Naive thymus-derived CD8-positive, alpha-beta T cell (primary cell): ENCODE measurements around the gene CPLX1. TPM values are rescaled to one million over a fixed set of nuclear protein-coding genes. Genes with fewer than 3 reads are reported as not detected.
"Not testable (repeated sequence)": the region's sequence is repeated elsewhere in the genome, so short reads cannot be mapped to it uniquely, and the experiment has no call there.

Source experiments
- ATAC-seq, 2 donors: fragments of 150-1000 bp; cut with Tn5 transposase in 1 of 2; sonication (Bioruptor Pico), chemical (Tn5 transposase) in 1 of 2; 1 replicate in 1 of 2; 2 replicates in 1 of 2; pipeline ENCODE4 v1.10.0; 2021; ENCODE audit warnings: mild to moderate bottlenecking in 2 of 2, moderate library complexity in 2 of 2
- POLR2A ChIA-PET: fragments of 350-600 bp; sonication (Branson Sonifier 250); formaldehyde crosslinking; loops from one replicate; lab custom pipeline; 2021; ENCODE audit warnings: antibody characterized with exemption; lab: Charles Lee
- DNase-seq, 10 donors: peaks; one replicate each; pipeline versions ENCODE4 v3.0.0 to v3.0.0-alpha.2; 2020 to 2022
- H3K27ac Mint-ChIP-seq, 10 donors: one replicate each; pipeline ENCODE4 v1.8.0; 2020 to 2022; ENCODE audit warnings: mild to moderate bottlenecking in 10 of 10, mixed read lengths in 10 of 10, moderate library complexity in 4 of 10, inconsistent platforms in 1 of 10
- H3K27me3 Mint-ChIP-seq, 5 donors: one replicate each; pipeline ENCODE4 v1.8.0; 2021 to 2022; ENCODE audit warnings: mixed read lengths in 5 of 5
- H3K36me3 Mint-ChIP-seq, 3 donors: one replicate each; pipeline ENCODE4 v1.8.0; 2020 to 2022; ENCODE audit warnings: mixed read lengths in 3 of 3, mild to moderate bottlenecking in 2 of 3, inconsistent platforms in 1 of 3
- H3K4me1 Mint-ChIP-seq, 4 donors: one replicate each; pipeline ENCODE4 v1.8.0; 2021 to 2022; ENCODE audit warnings: mixed read lengths in 4 of 4
- H3K4me3 Mint-ChIP-seq, 10 donors: one replicate each; pipeline ENCODE4 v1.8.0; 2020 to 2022; ENCODE audit warnings: mild to moderate bottlenecking in 10 of 10, mixed read lengths in 10 of 10, moderate library complexity in 6 of 10, inconsistent platforms in 1 of 10
- H3K9me3 Mint-ChIP-seq, 9 donors: one replicate each; pipeline ENCODE4 v1.8.0; 2020 to 2022; ENCODE audit warnings: mixed read lengths in 9 of 9, mild to moderate bottlenecking in 3 of 9, inconsistent platforms in 1 of 9, moderate library complexity in 1 of 9
- polyA plus RNA-seq, 3 donors: library from polyadenylated mRNA; unstranded; fragments of 300-500 nt; fragmentation: Illumina TruSeq; gene quantifications; one replicate each; pipeline ENCODE4 v1.2.3, GENCODE V29; 2021
- total RNA-seq, 8 experiments: library from RNA in 2 of 8; stranded (reverse) in 2 of 8; gene quantifications; one replicate each; pipeline ENCODE4 v1.2.3 and lab custom pipeline; 2021 to 2026

The CPLX1 gene
- total and polyA plus RNA-seq, 5 experiments from 2014 or later: 0.29 TPM; not detected in 4

GRCh38 chr4:821181-821591 is 4.7 kb downstream of the CPLX1 start:
- no peak for DNase-seq
- H3K27me3 Mint-ChIP-seq: peaks cover 10 to 85% (median 32%) of the 10 kb centered on the region in 5 donors
- POLR2A ChIA-PET: no interaction called here
- H3K4me1 Mint-ChIP-seq: peaks cover 0 to 9% (median 9%) of the 10 kb centered on the region in 4 donors
- peak overlapping the region in 1 of 10 donors; percentile 45 for H3K4me3 Mint-ChIP-seq
- peak overlapping the region in 1 of 10 donors; percentile 1 for H3K27ac Mint-ChIP-seq
- ATAC-seq: no peak
- peaks cover 0 to 4% (median 0%) of the 10 kb centered on the region in 3 donors for H3K36me3 Mint-ChIP-seq
- peaks cover 0 to 5% (median 0%) of the 10 kb centered on the region in 9 donors for H3K9me3 Mint-ChIP-seq

GRCh38 chr4:820230-821172 is 5.4 kb downstream of the CPLX1 start:
- H3K36me3 Mint-ChIP-seq: peaks cover 0 to 4% (median 0%) of the 10 kb centered on the region in 3 donors

GRCh38 chr4:819401-820229 is 6.3 kb downstream of the CPLX1 start:
- ATAC-seq: no peak
- Mint-ChIP-seq H3K36me3 (peaks cover 0 to 4% (median 0%) of the 10 kb centered on the region in 3 donors), H3K4me3 (no peak overlapping the region), H3K27ac (no peak overlapping the region), H3K27me3 (peaks cover 15 to 94% (median 38%) of the 10 kb centered on the region in 5 donors), H3K4me1 (peaks cover 0 to 6% (median 3%) of the 10 kb centered on the region in 4 donors), H3K9me3 (peaks cover 0 to 5% (median 0%) of the 10 kb centered on the region in 9 donors)
- POLR2A ChIA-PET: no interaction called here
- no peak for DNase-seq

More at GRCh38 chr4:820230-821172, 5.4 kb downstream of the CPLX1 start:
- H3K27me3 Mint-ChIP-seq: peaks cover 11 to 92% (median 35%) of the 10 kb centered on the region in 5 donors
- H3K4me1 Mint-ChIP-seq: peaks cover 0 to 9% (median 9%) of the 10 kb centered on the region in 4 donors
- H3K4me3 Mint-ChIP-seq: peak overlapping the region in 1 of 10 donors; percentile 66
- peaks cover 0 to 5% (median 0%) of the 10 kb centered on the region in 9 donors for H3K9me3 Mint-ChIP-seq
- no peak overlapping the region for H3K27ac Mint-ChIP-seq
- no peak for DNase-seq
- POLR2A ChIA-PET: no interaction called here
- ATAC-seq: no peak

- Mint-ChIP-seq H3K27me3 (peaks cover 23 to 94% (median 49%) of the 10 kb centered on the region in 5 donors), H3K36me3 (peaks cover 0 to 4% (median 0%) of the 10 kb centered on the region in 3 donors), H3K27ac (peak overlapping the region in 1 of 10 donors; percentile 87), H3K9me3 (peaks cover 0 to 5% (median 0%) of the 10 kb centered on the region in 9 donors), H3K4me3 (no peak overlapping the region), H3K4me1 (peaks cover 0 to 6% (median 1%) of the 10 kb centered on the region in 4 donors)
- POLR2A ChIA-PET: interaction anchor here (0.5 kb wide), 1 partner anchor 20 kb away, joined by 6 read pairs; no protein-coding TSS in a partner anchor
- no peak for ATAC-seq
- no peak for DNase-seq
Observed at GRCh38 chr4:818106-818921, 7.6 kb downstream of the CPLX1 start.

- H3K27me3 Mint-ChIP-seq: peaks cover 28 to 92% (median 47%) of the 10 kb centered on the region in 5 donors
- POLR2A ChIA-PET: no interaction called here
- no peak overlapping the region for H3K27ac Mint-ChIP-seq
- no peak for DNase-seq
- H3K36me3 Mint-ChIP-seq: no peaks in the 10 kb centered on the region
- no peaks in the 10 kb centered on the region for H3K4me1 Mint-ChIP-seq
- H3K4me3 Mint-ChIP-seq: no peak overlapping the region
- no peak for ATAC-seq
- H3K9me3 Mint-ChIP-seq: no peaks in the 10 kb centered on the region
Observed at GRCh38 chr4:815464-816146, 10.3 kb downstream of the CPLX1 start.

GRCh38 chr4:814312-814850 is 11.5 kb downstream of the CPLX1 start:
- Mint-ChIP-seq H3K27me3 (peaks cover 28 to 79% (median 44%) of the 10 kb centered on the region in 5 donors), H3K4me3 (no peak overlapping the region), H3K36me3 (no peaks in the 10 kb centered on the region), H3K27ac (no peak overlapping the region), H3K9me3 (no peaks in the 10 kb centered on the region), H3K4me1 (no peaks in the 10 kb centered on the region)
- no peak for ATAC-seq
- no peak for DNase-seq
- POLR2A ChIA-PET: no interaction called here

- H3K4me1 Mint-ChIP-seq: no peaks in the 10 kb centered on the region
- no peaks in the 10 kb centered on the region for H3K9me3 Mint-ChIP-seq
- no peak for ATAC-seq
- H3K27ac Mint-ChIP-seq: no peak overlapping the region
- POLR2A ChIA-PET: no interaction called here
- H3K36me3 Mint-ChIP-seq: no peaks in the 10 kb centered on the region
- no peak overlapping the region for H3K4me3 Mint-ChIP-seq
- peaks cover 28 to 79% (median 43%) of the 10 kb centered on the region in 5 donors for H3K27me3 Mint-ChIP-seq
- DNase-seq: no peak
Observed at GRCh38 chr4:813900-814299, 12.0 kb downstream of the CPLX1 start.

GRCh38 chr4:808860-809570 is 16.9 kb downstream of the CPLX1 start:
- no peak overlapping the region for H3K27ac Mint-ChIP-seq
- peaks cover 0 to 3% (median 0%) of the 10 kb centered on the region in 3 donors for H3K36me3 Mint-ChIP-seq
- H3K4me1 Mint-ChIP-seq: no peaks in the 10 kb centered on the region
- ATAC-seq: no peak
- POLR2A ChIA-PET: no interaction called here
- H3K4me3 Mint-ChIP-seq: no peak overlapping the region
- H3K9me3 Mint-ChIP-seq: peaks cover 0 to 6% (median 0%) of the 10 kb centered on the region in 9 donors
- no peak for DNase-seq
- H3K27me3 Mint-ChIP-seq: peaks cover 21 to 50% (median 41%) of the 10 kb centered on the region in 5 donors

GRCh38 chr4:807792-808191 is 18.1 kb downstream of the CPLX1 start:
- Mint-ChIP-seq H3K27ac (no peak overlapping the region), H3K9me3 (peaks cover 0 to 6% (median 0%) of the 10 kb centered on the region in 9 donors), H3K36me3 (peaks cover 0 to 5% (median 0%) of the 10 kb centered on the region in 3 donors), H3K4me3 (no peak overlapping the region), H3K27me3 (peaks cover 12 to 45% (median 33%) of the 10 kb centered on the region in 5 donors), H3K4me1 (no peaks in the 10 kb centered on the region)
- ATAC-seq (no peak), DNase-seq (no peak)
- POLR2A ChIA-PET: no interaction called here

GRCh38 chr4:806979-807378 is 18.9 kb downstream of the CPLX1 start:
- H3K4me1 Mint-ChIP-seq, H3K4me3 Mint-ChIP-seq, H3K9me3 Mint-ChIP-seq, H3K36me3 Mint-ChIP-seq, ATAC-seq, DNase-seq, POLR2A ChIA-PET, H3K27ac Mint-ChIP-seq: not testable (repeated sequence)
- peaks cover 8 to 37% (median 29%) of the 10 kb centered on the region in 5 donors for H3K27me3 Mint-ChIP-seq

GRCh38 chr4:804804-805203 is 21.1 kb downstream of the CPLX1 start:
- DNase-seq (peak in 1 of 10 donors; percentile 31), ATAC-seq (no peak)
- Mint-ChIP-seq H3K4me3 (no peak overlapping the region), H3K27ac (no peak overlapping the region), H3K27me3 (peaks cover 3 to 32% (median 17%) of the 10 kb centered on the region in 5 donors), H3K36me3 (peaks cover 0 to 5% (median 3%) of the 10 kb centered on the region in 3 donors), H3K9me3 (peaks cover 0 to 11% (median 0%) of the 10 kb centered on the region in 9 donors), H3K4me1 (peaks cover 0 to 3% (median 0%) of the 10 kb centered on the region in 4 donors)
- POLR2A ChIA-PET: no interaction called here
